ENCODE data around the gene PNMA8A.

GRCh38 chr19:46480415-46480814 lies 9.1 kb upstream of the PNMA8A start:
- TF ChIP-seq, protein P1, sequence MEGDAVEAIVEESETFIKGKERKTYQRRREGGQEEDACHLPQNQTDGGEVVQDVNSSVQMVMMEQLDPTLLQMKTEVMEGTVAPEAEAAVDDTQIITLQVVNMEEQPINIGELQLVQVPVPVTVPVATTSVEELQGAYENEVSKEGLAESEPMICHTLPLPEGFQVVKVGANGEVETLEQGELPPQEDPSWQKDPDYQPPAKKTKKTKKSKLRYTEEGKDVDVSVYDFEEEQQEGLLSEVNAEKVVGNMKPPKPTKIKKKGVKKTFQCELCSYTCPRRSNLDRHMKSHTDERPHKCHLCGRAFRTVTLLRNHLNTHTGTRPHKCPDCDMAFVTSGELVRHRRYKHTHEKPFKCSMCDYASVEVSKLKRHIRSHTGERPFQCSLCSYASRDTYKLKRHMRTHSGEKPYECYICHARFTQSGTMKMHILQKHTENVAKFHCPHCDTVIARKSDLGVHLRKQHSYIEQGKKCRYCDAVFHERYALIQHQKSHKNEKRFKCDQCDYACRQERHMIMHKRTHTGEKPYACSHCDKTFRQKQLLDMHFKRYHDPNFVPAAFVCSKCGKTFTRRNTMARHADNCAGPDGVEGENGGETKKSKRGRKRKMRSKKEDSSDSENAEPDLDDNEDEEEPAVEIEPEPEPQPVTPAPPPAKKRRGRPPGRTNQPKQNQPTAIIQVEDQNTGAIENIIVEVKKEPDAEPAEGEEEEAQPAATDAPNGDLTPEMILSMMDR (IDR thresholded peaks at IDR 0.05) = no peak
- no peak for TF ChIP-seq EZH2 (IDR thresholded peaks at IDR 0.05; ENCODE audit: borderline replicate concordance, insufficient read depth, low read depth, low read length, poor library complexity, severe bottlenecking)

Measured in B cell (primary cell).